K562 (cell line): ENCODE data around the gene PRR19. TPM values are rescaled to one million over a fixed set of nuclear protein-coding genes. Genes with fewer than 3 reads are reported as not detected.

Experiments used
- ARHGAP35 ChIP-seq: fragments of 450-650 bp; IDR thresholded peaks from 2 replicates; pipeline ENCODE4 v1.6.1; 2018; ENCODE audit not compliant: partially characterized antibody
- ARNT ChIP-seq, 2 experiments: fragments of 450-650 bp; IDR thresholded peaks; 2 replicates each; pipeline ENCODE4 v1.6.1; 2016; ENCODE audit warnings: mild to moderate bottlenecking in 1 of 2
- ASH1L ChIP-seq: fragments of 450-650 bp; IDR thresholded peaks from 2 replicates; pipeline ENCODE4 v1.6.1; 2018; ENCODE audit warnings: borderline replicate concordance, mild to moderate bottlenecking, low read depth; ENCODE audit not compliant: partially characterized antibody
- BHLHE40 ChIP-seq: IDR thresholded peaks from 2 replicates; pipeline ENCODE4 v1.6.1; 2011; ENCODE audit warnings: low read length, improper control_type of control experiment
- CBX5 ChIP-seq: IDR thresholded peaks from 2 replicates; pipeline ENCODE4 v1.6.1; 2014; ENCODE audit warnings: low read depth, borderline replicate concordance
- EHMT2 ChIP-seq: fragments of 450-650 bp; IDR thresholded peaks from 2 replicates; pipeline ENCODE4 v1.6.1; 2018; ENCODE audit warnings: antibody characterized with exemption
- HMG20A ChIP-seq: fragments of 450-650 bp; formaldehyde crosslinking; conservative IDR thresholded peaks from 2 replicates; pipeline ENCODE4 v1.4.0; 2020; ENCODE audit warnings: mild to moderate bottlenecking, mixed read lengths
- KLF1 ChIP-seq: fragments of 450-650 bp; IDR thresholded peaks from 2 replicates; pipeline ENCODE4 v1.6.1; 2016; ENCODE audit warnings: missing genetic modification characterization, missing compliant biosample characterization
- LARP7 ChIP-seq: fragments of 450-650 bp; IDR thresholded peaks from 2 replicates; pipeline ENCODE4 v1.6.1; 2016
- MYBL2 ChIP-seq, 2 experiments: fragments of 450-650 bp in 1 of 2; sonication (generic) in 1 of 2; formaldehyde crosslinking in 1 of 2; IDR thresholded peaks; 2 replicates each; pipeline versions ENCODE4 v1.6.1 to v1.8.1; 2017 to 2022; ENCODE audit warnings: borderline replicate concordance in 1 of 2, inconsistent platforms in 1 of 2, low read depth in 1 of 2, mild to moderate bottlenecking in 1 of 2, missing genetic modification reagents in 1 of 2, moderate library complexity in 1 of 2
- SRSF7 ChIP-seq: fragments of 200-400 bp; formaldehyde crosslinking; optimal IDR thresholded peaks from 2 replicates; pipeline ENCODE3; 2017; ENCODE audit warnings: mild to moderate bottlenecking, low read depth, low read length
- U2AF1 ChIP-seq: fragments of 200-400 bp; formaldehyde crosslinking; optimal IDR thresholded peaks from 2 replicates; pipeline ENCODE3; 2017; ENCODE audit warnings: mild to moderate bottlenecking, low read depth, low read length, moderate library complexity
- XRCC3 ChIP-seq: fragments of 450-650 bp; IDR thresholded peaks from 2 replicates; pipeline ENCODE4 v1.6.1; 2017; ENCODE audit warnings: mild to moderate bottlenecking, moderate library complexity
- ZKSCAN8 ChIP-seq: fragments of 200-800 bp; sonication (Bioruptor generic); IDR thresholded peaks from 2 replicates; pipeline ENCODE4 v1.6.1; 2016; ENCODE audit warnings: missing genetic modification characterization, missing compliant biosample characterization
- ZNF274 ChIP-seq: IDR thresholded peaks from 2 replicates; pipeline ENCODE4 v1.6.1; 2011; ENCODE audit warnings: low read depth, mild to moderate bottlenecking, low read length, moderate library complexity, borderline replicate concordance
- ZNF507 ChIP-seq: conservative IDR thresholded peaks from 2 replicates; pipeline ENCODE4 v1.6.1; 2017; ENCODE audit warnings: missing genetic modification characterization, missing compliant biosample characterization
- ZNF76 ChIP-seq: fragments of 250-450 bp; sonication (Bioruptor Pico); IDR thresholded peaks from 2 replicates; pipeline ENCODE4 v1.4.0; 2020; ENCODE audit warnings: mild to moderate bottlenecking, moderate library complexity, borderline replicate concordance
- polyA plus RNA-seq, 8 experiments: library from polyadenylated mRNA; depleted of rRNA in 4 of 8; stranded (reverse) in 5 of 8; unstranded in 3 of 8; fragments of >200 nt; fragmentation: Nextera tagmentation in 2 of 8; fragmentation: Illumina TruSeq in 1 of 8; extraction: Ambion mirVana in 2 of 8; extraction: Trizol in 1 of 8; gene quantifications; 2 replicates each; pipeline versions ENCODE4 v1.2.1 to v1.2.3, GENCODE V29; 2011 to 2014; ENCODE audit warnings: inconsistent platforms in 1 of 8, missing spikeins in 1 of 8
- total RNA-seq, 7 experiments: library from RNA; depleted of rRNA in 6 of 7; stranded (reverse); fragments of >200 nt in 6 of 7; fragmentation: Illumina TruSeq in 2 of 7; extraction: Trizol in 2 of 7; gene quantifications; 2 replicates each; pipeline versions ENCODE4 v1.2.1 to v1.2.3, GENCODE V29; 2011 to 2021; ENCODE audit warnings: low replicate concordance in 1 of 7
- TF ChIP-seq, protein P1 (sequence below): fragments of 200-800 bp; sonication (Bioruptor generic); IDR thresholded peaks from 2 replicates; pipeline ENCODE4 v1.6.1; 2017; ENCODE audit warnings: missing genetic modification characterization, missing compliant biosample characterization
- TF ChIP-seq, protein P2 (sequence below): fragments of 250-450 bp; sonication (Bioruptor Pico); IDR thresholded peaks from 2 replicates; pipeline ENCODE4 v1.8.0; 2021; ENCODE audit warnings: borderline replicate concordance, mild to moderate bottlenecking, moderate library complexity; ENCODE audit not compliant: poor library complexity, severe bottlenecking
- TF ChIP-seq, protein P3 (sequence below), 2 experiments: IDR thresholded peaks in 1 of 2; conservative IDR thresholded peaks in 1 of 2; 2 replicates each; pipeline ENCODE4 v1.6.1; 2016; ENCODE audit warnings: low read depth in 2 of 2, mild to moderate bottlenecking in 1 of 2, missing compliant biosample characterization in 1 of 2, missing genetic modification characterization in 1 of 2, moderate library complexity in 1 of 2
- TF ChIP-seq, protein P4 (sequence below): fragments of 450-650 bp; IDR thresholded peaks from 2 replicates; pipeline ENCODE4 v1.6.1; 2016; ENCODE audit warnings: borderline replicate concordance

PRR19 gene
- total and polyA plus RNA-seq, 9 of the 15 experiments (the other 6 are each of a cell fraction or from before 2014, with no cell fraction given) = 0.10 to 1.6 (median 0.54) TPM

DNA sequence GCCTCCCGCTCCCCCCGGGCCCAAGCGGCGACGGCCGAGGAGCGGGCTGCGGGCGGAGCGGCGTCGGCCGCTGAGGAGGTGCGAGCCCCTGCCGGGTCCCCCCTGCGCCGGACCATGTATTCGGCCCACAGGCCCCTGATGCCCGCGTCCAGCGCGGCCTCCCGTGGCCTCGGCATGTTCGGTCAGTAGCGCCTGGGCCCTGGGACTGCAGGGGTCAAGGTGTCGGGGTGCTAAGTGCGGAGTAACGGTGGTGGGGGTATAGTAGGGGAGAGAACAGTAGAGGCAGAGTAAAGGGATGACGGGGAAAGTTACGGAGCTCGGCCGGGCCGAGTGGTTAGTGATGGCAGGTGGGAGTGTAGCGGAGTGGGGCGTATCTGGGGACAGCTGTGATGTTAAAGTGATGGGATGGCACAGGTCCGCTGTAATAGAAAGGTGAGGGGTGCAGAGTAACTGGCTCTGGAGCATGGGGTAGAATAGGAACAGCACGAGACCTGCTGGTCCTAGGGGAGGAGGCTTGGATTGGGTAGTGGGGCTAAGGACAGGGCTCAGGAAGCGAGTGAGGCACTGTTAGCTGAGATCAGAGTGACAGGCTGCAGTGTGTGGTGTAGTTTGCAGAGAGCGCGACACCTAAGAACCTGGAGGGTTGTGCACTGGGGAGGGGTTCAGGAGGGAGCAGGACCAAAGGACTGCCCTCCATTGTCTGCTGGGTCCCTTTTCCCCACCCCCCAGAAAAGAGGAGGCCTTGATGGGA is 17.2 kb upstream of the PRR19 start (continued):
- TF ChIP-seq XRCC3 = no peak
- no peak for TF ChIP-seq HMG20A
- TF ChIP-seq ASH1L = no peak
- TF ChIP-seq ZNF274 = no peak
- no peak for TF ChIP-seq ARNT (IDR thresholded peaks at IDR 0.05)
- TF ChIP-seq EHMT2 = no peak
- TF ChIP-seq, protein P1, sequence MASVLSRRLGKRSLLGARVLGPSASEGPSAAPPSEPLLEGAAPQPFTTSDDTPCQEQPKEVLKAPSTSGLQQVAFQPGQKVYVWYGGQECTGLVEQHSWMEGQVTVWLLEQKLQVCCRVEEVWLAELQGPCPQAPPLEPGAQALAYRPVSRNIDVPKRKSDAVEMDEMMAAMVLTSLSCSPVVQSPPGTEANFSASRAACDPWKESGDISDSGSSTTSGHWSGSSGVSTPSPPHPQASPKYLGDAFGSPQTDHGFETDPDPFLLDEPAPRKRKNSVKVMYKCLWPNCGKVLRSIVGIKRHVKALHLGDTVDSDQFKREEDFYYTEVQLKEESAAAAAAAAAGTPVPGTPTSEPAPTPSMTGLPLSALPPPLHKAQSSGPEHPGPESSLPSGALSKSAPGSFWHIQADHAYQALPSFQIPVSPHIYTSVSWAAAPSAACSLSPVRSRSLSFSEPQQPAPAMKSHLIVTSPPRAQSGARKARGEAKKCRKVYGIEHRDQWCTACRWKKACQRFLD = no peak
- TF ChIP-seq CBX5 = no peak
- no peak for TF ChIP-seq U2AF1
- TF ChIP-seq, protein P2, sequence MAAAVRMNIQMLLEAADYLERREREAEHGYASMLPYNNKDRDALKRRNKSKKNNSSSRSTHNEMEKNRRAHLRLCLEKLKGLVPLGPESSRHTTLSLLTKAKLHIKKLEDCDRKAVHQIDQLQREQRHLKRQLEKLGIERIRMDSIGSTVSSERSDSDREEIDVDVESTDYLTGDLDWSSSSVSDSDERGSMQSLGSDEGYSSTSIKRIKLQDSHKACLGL (CRISPR knock-in tag) = no peak
- 0 out of 2 replicates have a peak, but pooled peaks have one; percentile 69 for TF ChIP-seq LARP7
- TF ChIP-seq ZNF76 = 0 out of 2 replicates have a peak, but pooled peaks have one; percentile 40
- no peak for TF ChIP-seq MYBL2 (IDR thresholded peaks at IDR 0.05; ENCODE audit: low read depth)
- no peak for TF ChIP-seq MYBL2 (CRISPR knock-in tag; IDR thresholded peaks at IDR 0.05; ENCODE audit: borderline replicate concordance)
- TF ChIP-seq BHLHE40 = peak; percentile 23; the same call in 1 of the 2 replicates
- TF ChIP-seq ZKSCAN8 = no peak
- TF ChIP-seq, protein P3, sequence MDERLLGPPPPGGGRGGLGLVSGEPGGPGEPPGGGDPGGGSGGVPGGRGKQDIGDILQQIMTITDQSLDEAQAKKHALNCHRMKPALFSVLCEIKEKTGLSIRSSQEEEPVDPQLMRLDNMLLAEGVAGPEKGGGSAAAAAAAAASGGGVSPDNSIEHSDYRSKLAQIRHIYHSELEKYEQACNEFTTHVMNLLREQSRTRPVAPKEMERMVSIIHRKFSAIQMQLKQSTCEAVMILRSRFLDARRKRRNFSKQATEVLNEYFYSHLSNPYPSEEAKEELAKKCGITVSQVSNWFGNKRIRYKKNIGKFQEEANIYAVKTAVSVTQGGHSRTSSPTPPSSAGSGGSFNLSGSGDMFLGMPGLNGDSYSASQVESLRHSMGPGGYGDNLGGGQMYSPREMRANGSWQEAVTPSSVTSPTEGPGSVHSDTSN (CRISPR knock-in tag; IDR thresholded peaks at IDR 0.05; ENCODE audit: low read depth) = no peak; the same call in 1 of the 2 replicates
- TF ChIP-seq, protein P3 (tag; conservative IDR thresholded peaks at IDR 0.05; ENCODE audit: low read depth) = no peak
- TF ChIP-seq ARHGAP35 = peak; percentile 29
- TF ChIP-seq KLF1 (tag) = no peak
- no peak for TF ChIP-seq SRSF7
- TF ChIP-seq, protein P4, sequence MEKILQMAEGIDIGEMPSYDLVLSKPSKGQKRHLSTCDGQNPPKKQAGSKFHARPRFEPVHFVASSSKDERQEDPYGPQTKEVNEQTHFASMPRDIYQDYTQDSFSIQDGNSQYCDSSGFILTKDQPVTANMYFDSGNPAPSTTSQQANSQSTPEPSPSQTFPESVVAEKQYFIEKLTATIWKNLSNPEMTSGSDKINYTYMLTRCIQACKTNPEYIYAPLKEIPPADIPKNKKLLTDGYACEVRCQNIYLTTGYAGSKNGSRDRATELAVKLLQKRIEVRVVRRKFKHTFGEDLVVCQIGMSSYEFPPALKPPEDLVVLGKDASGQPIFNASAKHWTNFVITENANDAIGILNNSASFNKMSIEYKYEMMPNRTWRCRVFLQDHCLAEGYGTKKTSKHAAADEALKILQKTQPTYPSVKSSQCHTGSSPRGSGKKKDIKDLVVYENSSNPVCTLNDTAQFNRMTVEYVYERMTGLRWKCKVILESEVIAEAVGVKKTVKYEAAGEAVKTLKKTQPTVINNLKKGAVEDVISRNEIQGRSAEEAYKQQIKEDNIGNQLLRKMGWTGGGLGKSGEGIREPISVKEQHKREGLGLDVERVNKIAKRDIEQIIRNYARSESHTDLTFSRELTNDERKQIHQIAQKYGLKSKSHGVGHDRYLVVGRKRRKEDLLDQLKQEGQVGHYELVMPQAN = 0 out of 2 replicates have a peak, but pooled peaks have one; percentile 67
- TF ChIP-seq ZNF507 (tag) = no peak
